Panc1 (cell line): ENCODE measurements around the gene GPR137B.

Experiments used
- CTCF ChIP-seq: fragments of 450-650 bp; IDR thresholded peaks from 2 replicates; pipeline ENCODE4 v1.5.1; 2017; ENCODE audit warnings: mild to moderate bottlenecking
- POLR2AphosphoS5 ChIP-seq: IDR thresholded peaks from 2 replicates; pipeline ENCODE4 v1.6.1; 2012; ENCODE audit warnings: mild to moderate bottlenecking, low read depth, low read length, moderate library complexity
- SIN3A ChIP-seq: IDR thresholded peaks from 2 replicates; pipeline ENCODE4 v1.6.1; 2012; ENCODE audit warnings: low read depth, mild to moderate bottlenecking, low read length, moderate library complexity, borderline replicate concordance; ENCODE audit not compliant: insufficient read depth

DNA sequence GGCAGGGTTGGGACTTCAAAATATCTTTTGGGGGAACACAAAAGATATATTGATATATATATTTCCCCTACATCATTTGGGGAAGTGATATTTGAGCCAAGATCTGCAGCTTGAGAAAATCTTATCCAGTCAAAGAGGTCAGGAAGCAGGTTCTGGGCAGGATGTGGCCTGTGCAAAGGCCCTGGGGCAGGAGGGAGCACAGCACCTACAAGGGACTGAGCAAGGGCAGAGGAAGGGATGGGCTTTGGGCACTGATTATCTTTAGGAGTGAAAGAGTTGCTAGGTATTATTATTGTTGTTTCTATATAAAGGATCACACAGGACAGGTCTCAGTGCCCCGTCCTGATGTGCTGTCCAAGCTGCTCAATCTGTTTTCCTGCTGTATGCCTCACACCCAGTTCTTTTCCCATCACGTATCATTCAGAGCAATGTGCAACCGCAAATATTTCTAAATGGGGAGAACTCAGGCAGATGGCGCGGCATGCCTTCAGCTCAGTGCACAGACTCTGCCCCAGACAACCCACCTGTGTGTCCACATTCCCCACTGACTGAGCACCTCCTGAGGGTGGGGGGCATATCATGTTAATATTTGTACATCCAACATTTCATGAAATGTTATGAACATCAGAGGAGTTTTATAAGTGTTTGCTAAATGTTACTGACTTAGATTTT lies 28.1 kb upstream of the GPR137B start:
- no peak for TF ChIP-seq CTCF
- no peak for TF ChIP-seq SIN3A
- TF ChIP-seq POLR2AphosphoS5, result no peak
